Activated T-cell treated with anti-CD3 and anti-CD28 coated beads for 4 hours (primary cell): ENCODE measurements around the gene GDF15.

ENCODE experiments used
- DNase-seq: peaks from one replicate; pipeline ENCODE4 v3.0.0-alpha.2; 2020

GDF15 gene

GRCh38 chr19:18419699-18420460 is 33.9 kb downstream of the GDF15 start:
- DNase-seq = no peak

GRCh38 chr19:18420930-18421329 is 35.0 kb downstream of the GDF15 start:
- DNase-seq = no peak

GRCh38 chr19:18421371-18421959 is 35.5 kb downstream of the GDF15 start:
- DNase-seq = no peak

GRCh38 chr19:18422530-18423191 is 36.7 kb downstream of the GDF15 start:
- no peak for DNase-seq

- no peak for DNase-seq
Observed at GRCh38 chr19:18423258-18424020, 37.5 kb downstream of the GDF15 start.

- no peak for DNase-seq
Observed at GRCh38 chr19:18424122-18424889, 38.3 kb downstream of the GDF15 start.

GRCh38 chr19:18424890-18425514 is 39.0 kb downstream of the GDF15 start:
- DNase-seq = no peak

- DNase-seq = no peak
Observed at GRCh38 chr19:18425515-18426415, 39.8 kb downstream of the GDF15 start.

- no peak for DNase-seq
Observed at GRCh38 chr19:18426416-18426767, 40.4 kb downstream of the GDF15 start.

- no peak for DNase-seq
Observed at GRCh38 chr19:18427080-18427742, 41.3 kb downstream of the GDF15 start.

GRCh38 chr19:18427743-18428113 is 41.8 kb downstream of the GDF15 start:
- DNase-seq = no peak

GRCh38 chr19:18428173-18428786 is 42.3 kb downstream of the GDF15 start:
- DNase-seq = no peak

GRCh38 chr19:18428787-18429674 is 43.1 kb downstream of the GDF15 start:
- DNase-seq = peak; percentile 62

- DNase-seq = no peak
Observed at GRCh38 chr19:18429717-18430416, 43.9 kb downstream of the GDF15 start.

- no peak for DNase-seq
Observed at GRCh38 chr19:18430417-18431144, 44.6 kb downstream of the GDF15 start.

GRCh38 chr19:18431351-18432197 is 45.6 kb downstream of the GDF15 start:
- no peak for DNase-seq
